Panc1 (cell line): ENCODE data around the gene UBE2A. TPM values are rescaled to one million over a fixed set of nuclear protein-coding genes. Genes with fewer than 3 reads are reported as not detected.

Experiments
- ATAC-seq: fragments of 200-7000 bp; cut with Tn5 transposase; 2 replicates; pipeline ENCODE4 v1.9.1; 2020; ENCODE audit warnings: mild to moderate bottlenecking, moderate library complexity
- Bru-seq: library from RNA; stranded (reverse); fragments of 400-500 nt; gene quantifications from one replicate; lab custom pipeline; 2021; lab: Mats Ljungman, UMichigan
- BruChase-seq, 2 experiments: library from RNA; stranded (reverse); fragments of 400-500 nt; gene quantifications; one replicate each; lab custom pipeline; 2021; lab: Mats Ljungman, UMichigan
- BruUV-seq: library from RNA; stranded (reverse); fragments of 400-500 nt; replicated peaks from 2 replicates; lab custom pipeline; 2021; lab: Mats Ljungman, UMichigan
- CTCF ChIA-PET: fragments of 300-600 bp; sonication (Branson Sonifier 250); formaldehyde crosslinking; loops from one replicate; lab custom pipeline; 2022; ENCODE audit warnings: antibody characterized with exemption; lab: Charles Lee
- POLR2A ChIA-PET: fragments of 300-600 bp; sonication (Branson Sonifier 250); formaldehyde crosslinking; loops from one replicate; lab custom pipeline; 2022; ENCODE audit warnings: antibody characterized with exemption; lab: Charles Lee
- DNase-seq: peaks from one replicate; pipeline ENCODE4 v3.0.0-alpha.2; 2010; ENCODE audit warnings: low read depth, low spot score
- H3K27ac ChIP-seq: 2 replicates; pipeline ENCODE4 v1.5.1; 2011; ENCODE audit warnings: mild to moderate bottlenecking, low read length, inconsistent platforms
- H3K27me3 ChIP-seq: fragments of 200-500 bp; sonication (Bioruptor generic); 2 replicates; pipeline ENCODE4 v1.6.0; 2014; ENCODE audit warnings: low read length, inconsistent platforms; ENCODE audit not compliant: control insufficient read depth, insufficient read depth
- H3K36me3 ChIP-seq: fragments of 200-500 bp; sonication (Bioruptor generic); 2 replicates; pipeline ENCODE4 v1.5.1; 2014; ENCODE audit warnings: inconsistent platforms, mild to moderate bottlenecking, low read length, moderate library complexity; ENCODE audit not compliant: control insufficient read depth, insufficient read depth
- H3K4me1 ChIP-seq: 2 replicates; pipeline ENCODE4 v1.5.1; 2011; ENCODE audit warnings: inconsistent platforms, mild to moderate bottlenecking, low read length, moderate library complexity; ENCODE audit not compliant: control insufficient read depth, insufficient read depth
- H3K4me3 ChIP-seq, 2 experiments: 2 replicates each; pipeline ENCODE4 v1.5.1; 2011 to 2012; ENCODE audit warnings: low read depth in 2 of 2, low read length in 2 of 2, mild to moderate bottlenecking in 2 of 2, inconsistent platforms in 1 of 2, moderate library complexity in 1 of 2
- H3K9me3 ChIP-seq: fragments of 200-500 bp; sonication (Bioruptor generic); 2 replicates; pipeline ENCODE4 v1.5.1; 2014; ENCODE audit warnings: low read depth, mild to moderate bottlenecking, inconsistent platforms, low read length, moderate library complexity; ENCODE audit not compliant: control insufficient read depth, insufficient read depth
- CTCF ChIP-seq: fragments of 450-650 bp; IDR thresholded peaks from 2 replicates; pipeline ENCODE4 v1.5.1; 2017; ENCODE audit warnings: mild to moderate bottlenecking
- POLR2AphosphoS5 ChIP-seq: IDR thresholded peaks from 2 replicates; pipeline ENCODE4 v1.6.1; 2012; ENCODE audit warnings: mild to moderate bottlenecking, low read depth, low read length, moderate library complexity
- SIN3A ChIP-seq: IDR thresholded peaks from 2 replicates; pipeline ENCODE4 v1.6.1; 2012; ENCODE audit warnings: low read depth, mild to moderate bottlenecking, low read length, moderate library complexity, borderline replicate concordance; ENCODE audit not compliant: insufficient read depth
- TCF7L2 ChIP-seq: IDR thresholded peaks from 2 replicates; pipeline ENCODE4 v1.6.1; 2011; ENCODE audit warnings: mild to moderate bottlenecking, low read depth, low read length, inconsistent platforms
- in situ Hi-C: cut with HindIII; loops from 2 replicates; pipeline ENCODE4 v1.10.0; 2016; ENCODE audit warnings: low sequenced_read_pairs, low pct_unique_long_range_greater_than_20kb
- intact Hi-C: fragments of 100-400 bp; cut with micrococcal nuclease; formaldehyde crosslinking; loops from one replicate; pipeline ENCODE4 v1.10.0; 2022; ENCODE audit not compliant: unreplicated experiment
- long read RNA-seq: library from polyadenylated mRNA; unstranded; transcript quantifications from one replicate; pipeline ENCODE4 v2.0.0, GENCODE V29; 2021; ENCODE audit not compliant: unreplicated experiment
- polyA plus RNA-seq: library from polyadenylated mRNA; unstranded; fragments of >200 nt; gene quantifications from one replicate; pipeline ENCODE4 v1.2.1, GENCODE V29; 2012; ENCODE audit warnings: missing spikeins; ENCODE audit not compliant: insufficient read length
- total RNA-seq: library from RNA; stranded (reverse); gene quantifications from one replicate; pipeline ENCODE4 v1.2.1, GENCODE V29; 2021; ENCODE audit not compliant: unreplicated experiment
- TF ChIP-seq, protein P1 (sequence below), 2 experiments: IDR thresholded peaks; 2 replicates each; pipeline ENCODE4 v1.6.1; 2011 to 2012; ENCODE audit warnings: low read depth in 2 of 2, control low read depth in 1 of 2, low read length in 1 of 2, mild to moderate bottlenecking in 1 of 2, moderate library complexity in 1 of 2; ENCODE audit not compliant: insufficient read depth in 1 of 2

The UBE2A gene
- total RNA-seq (110 TPM), Bru-seq, nascent RNA (percentile 84 among the genes with signal in this experiment), BruChase-seq, experiment 1, labeled RNA remaining after a 2-hour chase (percentile 91 among the genes with signal in this experiment), BruChase-seq, experiment 2, labeled RNA remaining after a 6-hour chase (percentile 95 among the genes with signal in this experiment)
- polyA plus RNA-seq, result 104 TPM
- long read RNA-seq, transcript UBE2A-207 (5 exons, 934 nt), result minor isoform, 6 of 178 reads
- long read RNA-seq, transcript UBE2A-202 (6 exons, 1,874 nt), result major isoform, 76 of 178 reads
- long read RNA-seq, transcript UBE2A-206 (5 exons, 1,381 nt), result minor isoform, 50 of 178 reads
- long read RNA-seq, partial matches to known transcripts, result 31 of 178 reads
- long read RNA-seq, other reads (novel, unspliced or antisense), result 9 of 178 reads

- Histone ChIP-seq H3K9me3 (no peaks in the 10 kb centered on the region), H3K4me1 (peaks cover 13% of the 10 kb centered on the region), H3K36me3 (peaks cover 6% of the 10 kb centered on the region), H3K4me3 (peak within 1 kb of the TSS; percentile 78 to 80), H3K27me3 (no peaks in the 10 kb centered on the region), H3K27ac (peak within 1 kb of the TSS; percentile 88)
- intact Hi-C loops (no loop called here), in situ Hi-C loops (no loop called here)
- BruUV-seq, result no TSS peak
- ChIA-PET CTCF (interaction anchor here (0.6 to 0.9 kb wide), 5 partner anchors 27 to 407 kb away, joined by 3 to 6 read pairs (median 4); no protein-coding TSS in a partner anchor), POLR2A (interaction anchor here (0.6 kb wide), 1 partner anchor 120 kb away, joined by 6 read pairs; no protein-coding TSS in a partner anchor)
- DNase-seq, result no peak
- peak; percentile 92 for ATAC-seq
- 0 out of 2 replicates have a peak, but pooled peaks have one; percentile 65 for TF ChIP-seq SIN3A
- peak; percentile 94 for TF ChIP-seq POLR2AphosphoS5
- TF ChIP-seq TCF7L2, result peak; percentile 71; the same call in 1 of the 2 replicates
- TF ChIP-seq CTCF, result peak; percentile 62
- TF ChIP-seq, protein P1, sequence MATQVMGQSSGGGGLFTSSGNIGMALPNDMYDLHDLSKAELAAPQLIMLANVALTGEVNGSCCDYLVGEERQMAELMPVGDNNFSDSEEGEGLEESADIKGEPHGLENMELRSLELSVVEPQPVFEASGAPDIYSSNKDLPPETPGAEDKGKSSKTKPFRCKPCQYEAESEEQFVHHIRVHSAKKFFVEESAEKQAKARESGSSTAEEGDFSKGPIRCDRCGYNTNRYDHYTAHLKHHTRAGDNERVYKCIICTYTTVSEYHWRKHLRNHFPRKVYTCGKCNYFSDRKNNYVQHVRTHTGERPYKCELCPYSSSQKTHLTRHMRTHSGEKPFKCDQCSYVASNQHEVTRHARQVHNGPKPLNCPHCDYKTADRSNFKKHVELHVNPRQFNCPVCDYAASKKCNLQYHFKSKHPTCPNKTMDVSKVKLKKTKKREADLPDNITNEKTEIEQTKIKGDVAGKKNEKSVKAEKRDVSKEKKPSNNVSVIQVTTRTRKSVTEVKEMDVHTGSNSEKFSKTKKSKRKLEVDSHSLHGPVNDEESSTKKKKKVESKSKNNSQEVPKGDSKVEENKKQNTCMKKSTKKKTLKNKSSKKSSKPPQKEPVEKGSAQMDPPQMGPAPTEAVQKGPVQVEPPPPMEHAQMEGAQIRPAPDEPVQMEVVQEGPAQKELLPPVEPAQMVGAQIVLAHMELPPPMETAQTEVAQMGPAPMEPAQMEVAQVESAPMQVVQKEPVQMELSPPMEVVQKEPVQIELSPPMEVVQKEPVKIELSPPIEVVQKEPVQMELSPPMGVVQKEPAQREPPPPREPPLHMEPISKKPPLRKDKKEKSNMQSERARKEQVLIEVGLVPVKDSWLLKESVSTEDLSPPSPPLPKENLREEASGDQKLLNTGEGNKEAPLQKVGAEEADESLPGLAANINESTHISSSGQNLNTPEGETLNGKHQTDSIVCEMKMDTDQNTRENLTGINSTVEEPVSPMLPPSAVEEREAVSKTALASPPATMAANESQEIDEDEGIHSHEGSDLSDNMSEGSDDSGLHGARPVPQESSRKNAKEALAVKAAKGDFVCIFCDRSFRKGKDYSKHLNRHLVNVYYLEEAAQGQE (IDR thresholded peaks at IDR 0.05; ENCODE audit: insufficient read depth in 1 of 2, low read depth in 2 of 2, low read length in 1 of 2), result no peak
These were observed at the start of gene UBE2A for GRCh38 chrX:119574394-119575266. UBE2A (plus strand) TSS chrX:119574563; CDS start chrX:119574712, 149 bp downstream.

DNA sequence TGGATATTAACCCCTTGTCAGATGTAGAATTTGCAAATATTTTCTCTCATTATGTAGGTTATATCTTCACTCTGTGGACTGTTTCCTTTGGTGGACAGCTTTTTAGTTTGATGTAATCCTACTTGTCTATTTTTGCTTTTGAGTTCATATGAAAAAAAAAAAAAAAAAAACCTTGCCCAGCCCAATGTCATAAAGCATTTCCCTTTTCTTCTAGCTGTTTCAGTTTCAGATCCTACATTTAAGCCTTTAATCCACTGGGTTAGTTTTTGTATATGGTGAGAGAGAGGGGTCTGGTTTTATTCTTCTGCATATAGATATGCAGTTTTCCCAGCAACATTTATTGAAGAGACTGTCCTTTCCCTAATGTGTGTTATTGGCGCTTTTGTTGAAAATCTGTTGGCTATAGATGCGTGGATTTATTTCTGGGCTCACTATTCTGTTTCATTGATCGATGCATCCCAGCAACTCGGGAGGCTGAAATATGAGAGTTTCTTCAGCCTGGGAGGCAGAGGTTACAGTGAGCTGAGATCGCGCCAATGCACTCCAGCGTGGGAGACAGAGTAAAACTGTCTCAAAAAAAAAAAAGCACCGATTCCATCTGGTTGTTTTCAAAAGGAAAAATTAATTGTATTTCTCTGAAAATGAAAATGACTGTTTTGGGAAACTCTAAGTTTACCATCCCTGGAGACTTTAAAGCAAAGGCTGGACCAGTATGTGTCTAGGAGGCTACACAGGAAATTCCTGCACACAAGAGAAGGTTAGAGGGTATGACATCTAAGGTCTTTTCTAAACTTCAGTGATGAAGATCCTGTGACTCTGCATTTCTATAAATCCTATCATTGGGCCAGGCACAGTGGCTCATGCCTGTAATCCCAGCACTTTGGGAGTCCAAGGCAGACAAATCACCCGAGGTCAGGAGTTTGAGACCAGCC is 44.8 kb upstream of the UBE2A start:
- Histone ChIP-seq H3K9me3 (no peaks in the 10 kb centered on the region), H3K27me3 (no peaks in the 10 kb centered on the region), H3K27ac (no peak overlapping the region), H3K4me3 (no peak overlapping the region), H3K4me1 (no peaks in the 10 kb centered on the region), H3K36me3 (no peaks in the 10 kb centered on the region)
- intact Hi-C loops, result no loop called here
- no peak for ATAC-seq
- no TSS peak for BruUV-seq
- no peak for DNase-seq
- in situ Hi-C loops, result no loop called here
- ChIA-PET POLR2A (no interaction called here), CTCF (interaction anchor here (0.7 kb wide), 1 partner anchor 103 kb away, joined by 6 read pairs; no protein-coding TSS in a partner anchor)
- TF ChIP-seq SIN3A (no peak), CTCF (no peak), TCF7L2 (no peak), POLR2AphosphoS5 (no peak)
- TF ChIP-seq, protein P1 (IDR thresholded peaks at IDR 0.05; ENCODE audit: insufficient read depth in 1 of 2, low read depth in 2 of 2, low read length in 1 of 2), result no peak
